Measurements from ENCODE around the gene HAGH. TPM values are rescaled to one million over a fixed set of nuclear protein-coding genes. Genes with fewer than 3 reads are reported as not detected.

HAGH gene
- total RNA-seq, 2 experiments from 2014 or later = 26.9 to 29.9 TPM

- intact Hi-C loops (cut with micrococcal nuclease; ENCODE audit: unreplicated experiment) = no loop called here
- CTCF ChIA-PET (ENCODE audit: unreplicated experiment) = no interaction called here
- no peak overlapping the region for H3K4me2 ChIP-seq (ENCODE audit: low read length)
Observed at GRCh38 chr16:1794908-1795666, 31.5 kb downstream of the HAGH start.

DNA sequence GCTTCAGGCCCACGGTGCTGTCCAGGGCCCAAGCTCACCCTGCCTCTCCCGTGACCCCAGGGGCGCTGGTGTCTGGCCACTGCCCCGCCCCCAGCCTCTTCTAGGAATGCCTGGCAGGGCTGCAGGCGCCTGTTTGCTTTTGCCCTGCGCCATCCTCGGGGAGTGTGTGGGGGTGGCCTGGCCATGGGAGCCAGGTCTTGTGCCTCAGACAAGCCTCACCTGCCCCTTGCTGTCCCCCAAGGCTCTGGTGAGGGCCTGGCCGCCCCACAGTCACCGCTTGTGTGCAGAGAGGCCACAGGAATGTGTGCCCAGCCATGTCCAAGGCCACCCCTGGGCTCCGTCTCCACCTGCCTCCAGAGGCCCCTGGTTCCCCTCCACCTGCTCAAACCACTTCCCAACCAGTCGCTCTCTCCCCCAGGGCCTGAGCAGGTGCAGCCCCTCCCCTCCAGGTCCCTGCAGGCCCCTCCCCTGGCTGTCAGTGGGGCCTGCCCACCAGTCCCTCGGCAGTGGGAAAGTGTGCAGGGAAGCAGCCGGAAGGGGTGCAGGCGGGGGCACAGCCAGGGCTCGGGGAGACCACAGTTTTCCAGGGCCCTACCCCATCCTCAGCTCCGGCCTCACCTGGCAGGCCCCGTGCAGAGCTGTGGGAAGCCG, 32.3 kb downstream of the HAGH start:
- Histone ChIP-seq H3K9me3 (ENCODE audit: low read length) (0 out of 2 replicates have a peak, but pooled peaks cover 19% of the 10 kb centered on the region), H3K27ac (ENCODE audit: low read depth, low read length, poor library complexity, severe bottlenecking) (no peak overlapping the region), H2AFZ (ENCODE audit: low read length) (no peak overlapping the region), H3K4me3 (ENCODE audit: low read depth, low read length, poor library complexity, severe bottlenecking) (no peak overlapping the region), H4K20me1 (ENCODE audit: insufficient read depth, low read length) (no peaks in the 10 kb centered on the region), H3K4me2 (ENCODE audit: low read length) (no peak overlapping the region), H3K4me1 (ENCODE audit: insufficient read depth, low read length, poor library complexity, severe bottlenecking) (no peaks in the 10 kb centered on the region), H3K36me3 (ENCODE audit: insufficient read depth, low read length) (peaks cover 10% of the 10 kb centered on the region), H3K9me2 (ENCODE audit: insufficient read depth, low read length) (no peaks in the 10 kb centered on the region), H3K79me2 (ENCODE audit: insufficient read depth, low read depth, low read length) (no peaks in the 10 kb centered on the region)
- CTCF ChIA-PET (ENCODE audit: unreplicated experiment) = no interaction called here
- POLR2A ChIA-PET = no interaction called here
- BruUV-seq (replicated peaks) = no TSS peak
- TF ChIP-seq EZH2phosphoT487 (IDR thresholded peaks at IDR 0.05; ENCODE audit: borderline replicate concordance, low read depth, low read length) = no peak
- intact Hi-C loops (cut with micrococcal nuclease; ENCODE audit: unreplicated experiment) = no loop called here
- DNase-seq (ENCODE audit: low spot score) = no peak

More at GRCh38 chr16:1794908-1795666, 31.5 kb downstream of the HAGH start:
- Histone ChIP-seq H3K9me2 (ENCODE audit: insufficient read depth, low read length) (no peaks in the 10 kb centered on the region), H3K79me2 (ENCODE audit: insufficient read depth, low read depth, low read length) (no peaks in the 10 kb centered on the region), H3K4me3 (ENCODE audit: low read depth, low read length, poor library complexity, severe bottlenecking) (no peak overlapping the region), H3K27ac (ENCODE audit: low read depth, low read length, poor library complexity, severe bottlenecking) (no peak overlapping the region), H3K36me3 (ENCODE audit: insufficient read depth, low read length) (peaks cover 4% of the 10 kb centered on the region; the same call in 1 of the 2 replicates), H4K20me1 (ENCODE audit: insufficient read depth, low read length) (no peaks in the 10 kb centered on the region), H2AFZ (ENCODE audit: low read length) (no peak overlapping the region), H3K4me1 (ENCODE audit: insufficient read depth, low read length, poor library complexity, severe bottlenecking) (no peaks in the 10 kb centered on the region), H3K9me3 (ENCODE audit: low read length) (0 out of 2 replicates have a peak, but pooled peaks cover 23% of the 10 kb centered on the region)
- no TSS peak for BruUV-seq (replicated peaks)
- no peak for DNase-seq (ENCODE audit: low spot score)
- POLR2A ChIA-PET = interaction anchor here (0.7 kb wide), 1 partner anchor 35 kb away, joined by 3 read pairs; no protein-coding TSS in a partner anchor
- no peak for TF ChIP-seq EZH2phosphoT487 (IDR thresholded peaks at IDR 0.05; ENCODE audit: borderline replicate concordance, low read depth, low read length)
- TF ChIP-seq, protein P1, sequence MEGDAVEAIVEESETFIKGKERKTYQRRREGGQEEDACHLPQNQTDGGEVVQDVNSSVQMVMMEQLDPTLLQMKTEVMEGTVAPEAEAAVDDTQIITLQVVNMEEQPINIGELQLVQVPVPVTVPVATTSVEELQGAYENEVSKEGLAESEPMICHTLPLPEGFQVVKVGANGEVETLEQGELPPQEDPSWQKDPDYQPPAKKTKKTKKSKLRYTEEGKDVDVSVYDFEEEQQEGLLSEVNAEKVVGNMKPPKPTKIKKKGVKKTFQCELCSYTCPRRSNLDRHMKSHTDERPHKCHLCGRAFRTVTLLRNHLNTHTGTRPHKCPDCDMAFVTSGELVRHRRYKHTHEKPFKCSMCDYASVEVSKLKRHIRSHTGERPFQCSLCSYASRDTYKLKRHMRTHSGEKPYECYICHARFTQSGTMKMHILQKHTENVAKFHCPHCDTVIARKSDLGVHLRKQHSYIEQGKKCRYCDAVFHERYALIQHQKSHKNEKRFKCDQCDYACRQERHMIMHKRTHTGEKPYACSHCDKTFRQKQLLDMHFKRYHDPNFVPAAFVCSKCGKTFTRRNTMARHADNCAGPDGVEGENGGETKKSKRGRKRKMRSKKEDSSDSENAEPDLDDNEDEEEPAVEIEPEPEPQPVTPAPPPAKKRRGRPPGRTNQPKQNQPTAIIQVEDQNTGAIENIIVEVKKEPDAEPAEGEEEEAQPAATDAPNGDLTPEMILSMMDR (conservative IDR thresholded peaks at IDR 0.05; ENCODE audit: low read length) = no peak

- ChIA-PET CTCF (ENCODE audit: unreplicated experiment) (no interaction called here), POLR2A (no interaction called here)
- H3K4me2 ChIP-seq (ENCODE audit: low read length) = no peak within 1 kb of the TSS
Observed at GRCh38 chr16:1793578-1794220, 32.9 kb downstream of the HAGH start, which contains the start of gene IGFALS. IGFALS (minus strand) TSS chr16:1793705; CDS start chr16:1793652, 53 bp downstream.

More at GRCh38 chr16:1793578-1794220, 32.9 kb downstream of the HAGH start, which contains the start of gene IGFALS:
- H4K20me1 ChIP-seq (ENCODE audit: insufficient read depth, low read length) = no peaks in the 10 kb centered on the region
- peaks cover 16% of the 10 kb centered on the region; the same call in 1 of the 2 replicates for H3K36me3 ChIP-seq (ENCODE audit: insufficient read depth, low read length)
- H3K27ac ChIP-seq (ENCODE audit: low read depth, low read length, poor library complexity, severe bottlenecking) = no peak within 1 kb of the TSS
- no peak within 1 kb of the TSS for H3K4me3 ChIP-seq (ENCODE audit: low read depth, low read length, poor library complexity, severe bottlenecking)
- no peak for DNase-seq (ENCODE audit: low spot score)
- H3K9me3 ChIP-seq (ENCODE audit: low read length) = 0 out of 2 replicates have a peak, but pooled peaks cover 15% of the 10 kb centered on the region
- intact Hi-C loops (cut with micrococcal nuclease; ENCODE audit: unreplicated experiment) = no loop called here
- H3K9me2 ChIP-seq (ENCODE audit: insufficient read depth, low read length) = no peaks in the 10 kb centered on the region
- no peak within 1 kb of the TSS for H2AFZ ChIP-seq (ENCODE audit: low read length)
- no peaks in the 10 kb centered on the region for H3K4me1 ChIP-seq (ENCODE audit: insufficient read depth, low read length, poor library complexity, severe bottlenecking)
- no TSS peak for BruUV-seq (replicated peaks)
- H3K79me2 ChIP-seq (ENCODE audit: insufficient read depth, low read depth, low read length) = no peaks in the 10 kb centered on the region
- no peak for TF ChIP-seq EZH2phosphoT487 (IDR thresholded peaks at IDR 0.05; ENCODE audit: borderline replicate concordance, low read depth, low read length)
- TF ChIP-seq, protein P1 (conservative IDR thresholded peaks at IDR 0.05; ENCODE audit: low read length) = no peak

Data from OCI-LY7 (cell line).